ENCODE data around the gene ATP13A2. TPM values are rescaled to one million over a fixed set of nuclear protein-coding genes. Genes with fewer than 3 reads are reported as not detected.

Gene ATP13A2
- total RNA-seq, 5 donors from 2014 or later (not counting 1 experiment from before 2014, with no cell fraction given): 39.4 to 65.5 (median 58.2) TPM

DNA sequence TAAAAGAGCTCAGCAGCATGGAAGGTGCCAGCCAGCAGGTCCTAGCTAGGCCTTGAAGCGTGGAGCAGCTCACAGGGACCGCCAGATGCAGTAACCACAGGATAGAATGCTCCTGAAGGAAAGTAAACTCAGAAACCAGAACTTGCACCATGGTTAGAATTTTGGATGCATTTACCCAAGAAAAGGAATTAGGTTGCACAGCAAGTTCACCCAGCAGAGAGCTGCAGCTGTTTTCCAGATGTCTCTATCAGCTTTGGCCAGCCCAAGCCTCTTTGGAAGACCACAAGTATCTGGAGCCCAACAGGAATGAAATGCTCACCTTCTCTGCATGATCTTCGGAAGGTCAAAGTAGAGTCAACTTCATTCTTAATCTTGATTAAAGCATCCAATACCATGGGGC, 21.0 kb upstream of the ATP13A2 start:
- Mint-ChIP-seq H3K4me1 (peaks cover 0 to 4% (median 0%) of the 10 kb centered on the region in 3 donors), H3K27me3 (no peaks in the 10 kb centered on the region), H3K36me3 (peaks cover 19% of the 10 kb centered on the region), H3K27ac (no peak overlapping the region), H3K9me3 (no peaks in the 10 kb centered on the region), H3K4me3 (no peak overlapping the region)
- Histone ChIP-seq H3K27me3 (replicated peaks in 1 of 2; ENCODE audit: control insufficient read depth in 2 of 2, extremely low read depth in 1 of 2, insufficient read depth in 2 of 2, low read length in 1 of 2) (no peaks in the 10 kb centered on the region), H3K9me3 (no peaks in the 10 kb centered on the region), H3K27ac (ENCODE audit: low read length) (no peak overlapping the region), H3K4me3 (ENCODE audit: control insufficient read depth in 1 of 2, extremely low read depth in 1 of 2, low read length in 1 of 2) (no peak overlapping the region), H3K36me3 (ENCODE audit: control insufficient read depth in 2 of 2, extremely low read depth in 1 of 2, insufficient read depth in 1 of 2, low read length in 1 of 2) (peaks cover 6 to 60% of the 10 kb centered on the region in 2 donors), H3K4me1 (ENCODE audit: control insufficient read depth in 1 of 2, extremely low read depth in 1 of 2, insufficient read depth in 2 of 2, low read length in 2 of 2) (no peaks in the 10 kb centered on the region)
- DNase-seq: no peak
- ATAC-seq (replicated peaks in 1 of 4): no peak
- CTCF ChIA-PET: interaction anchor here in 1 of 2 donors (0.7 kb wide), 2 partner anchors 13 to 73 kb away, joined by 3 read pairs; no protein-coding TSS in a partner anchor
- POLR2A ChIA-PET: no interaction called here
- 94% methylated on average over 2 of the region's 3 CpGs for WGBS (ENCODE audit: insufficient coverage)

DNA sequence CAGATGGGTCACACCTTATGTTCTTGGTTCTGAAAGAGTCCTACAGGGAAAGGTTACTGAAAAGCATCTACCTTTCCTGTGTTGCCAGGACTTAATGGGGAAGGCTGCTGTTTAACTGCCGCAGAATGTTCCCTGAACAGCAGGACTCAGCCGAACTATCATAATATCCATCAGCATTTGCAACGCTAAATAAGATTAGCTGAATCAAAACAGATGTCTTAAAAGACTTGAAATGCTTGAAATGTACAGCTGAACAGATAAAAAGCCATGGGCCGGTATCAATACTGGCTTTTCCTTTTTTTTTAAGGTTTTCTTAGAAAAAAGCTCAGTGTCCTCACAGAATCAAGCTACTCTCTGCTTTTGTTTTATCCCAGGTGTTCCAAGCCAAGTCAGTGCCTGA, 19.7 kb upstream of the ATP13A2 start:
- peaks cover 11 to 68% of the 10 kb centered on the region in 2 donors for H3K36me3 ChIP-seq (ENCODE audit: control insufficient read depth in 2 of 2, extremely low read depth in 1 of 2, insufficient read depth in 1 of 2, low read length in 1 of 2)
- no peaks in the 10 kb centered on the region for H3K9me3 Mint-ChIP-seq
- ATAC-seq (replicated peaks in 1 of 4) (no peak), DNase-seq (no peak)
- peaks cover 0 to 2% (median 0%) of the 10 kb centered on the region in 3 donors for H3K4me1 Mint-ChIP-seq
- no peak overlapping the region for H3K27ac Mint-ChIP-seq
- H3K27me3 Mint-ChIP-seq: no peaks in the 10 kb centered on the region
- H3K4me3 ChIP-seq (ENCODE audit: control insufficient read depth in 1 of 2, extremely low read depth in 1 of 2, low read length in 1 of 2): no peak overlapping the region
- H3K27me3 ChIP-seq (replicated peaks in 1 of 2; ENCODE audit: control insufficient read depth in 2 of 2, extremely low read depth in 1 of 2, insufficient read depth in 2 of 2, low read length in 1 of 2): no peaks in the 10 kb centered on the region
- H3K27ac ChIP-seq (ENCODE audit: low read length): no peak overlapping the region
- H3K36me3 Mint-ChIP-seq: peaks cover 27% of the 10 kb centered on the region
- no peaks in the 10 kb centered on the region for H3K9me3 ChIP-seq
- WGBS (ENCODE audit: insufficient coverage): 90% methylated on average over 2 of the region's 4 CpGs
- H3K4me1 ChIP-seq (ENCODE audit: control insufficient read depth in 1 of 2, extremely low read depth in 1 of 2, insufficient read depth in 2 of 2, low read length in 2 of 2): no peaks in the 10 kb centered on the region
- CTCF ChIA-PET: interaction anchor here in 1 of 2 donors (0.7 kb wide), 1 partner anchor 71 kb away, joined by 3 read pairs; no protein-coding TSS in a partner anchor
- H3K4me3 Mint-ChIP-seq: no peak overlapping the region
- POLR2A ChIA-PET: interaction anchor here (0.6 kb wide), 2 partner anchors 26 to 416 kb away, joined by 3 read pairs; no protein-coding TSS in a partner anchor

DNA sequence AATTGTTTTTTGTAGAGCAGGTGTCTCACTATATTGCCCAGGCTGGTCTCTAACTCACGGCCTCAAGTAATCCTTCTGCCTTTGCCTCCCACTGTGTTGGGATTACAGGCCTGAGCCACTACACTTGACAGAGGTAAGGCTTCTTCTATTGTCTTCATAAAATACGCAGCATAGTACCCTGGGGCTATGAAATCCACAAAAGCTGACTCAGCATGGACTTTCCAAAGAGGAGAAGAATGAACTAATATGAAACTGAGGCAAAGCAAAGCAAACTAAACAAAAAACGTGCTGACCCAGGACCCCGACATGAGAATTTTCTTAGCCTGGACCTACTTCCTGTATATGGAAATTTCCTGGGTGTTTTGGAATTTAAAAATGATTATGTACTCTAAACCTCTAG, 18.5 kb upstream of the ATP13A2 start:
- Mint-ChIP-seq H3K4me1 (peaks cover 0 to 2% (median 0%) of the 10 kb centered on the region in 3 donors), H3K27ac (no peak overlapping the region), H3K36me3 (peaks cover 27% of the 10 kb centered on the region), H3K4me3 (no peak overlapping the region), H3K27me3 (no peaks in the 10 kb centered on the region), H3K9me3 (no peaks in the 10 kb centered on the region)
- H3K4me1 ChIP-seq (ENCODE audit: control insufficient read depth in 1 of 2, extremely low read depth in 1 of 2, insufficient read depth in 2 of 2, low read length in 2 of 2): no peaks in the 10 kb centered on the region
- no peak for DNase-seq
- ATAC-seq (replicated peaks in 1 of 4): no peak
- WGBS (ENCODE audit: insufficient coverage): 100% methylated on average over 2 of the region's 4 CpGs
- no peaks in the 10 kb centered on the region for H3K9me3 ChIP-seq
- H3K36me3 ChIP-seq (ENCODE audit: control insufficient read depth in 2 of 2, extremely low read depth in 1 of 2, insufficient read depth in 1 of 2, low read length in 1 of 2): peaks cover 13 to 79% of the 10 kb centered on the region in 2 donors
- no peak overlapping the region for H3K27ac ChIP-seq (ENCODE audit: low read length)
- POLR2A ChIA-PET: no interaction called here
- no peaks in the 10 kb centered on the region for H3K27me3 ChIP-seq (replicated peaks in 1 of 2; ENCODE audit: control insufficient read depth in 2 of 2, extremely low read depth in 1 of 2, insufficient read depth in 2 of 2, low read length in 1 of 2)
- CTCF ChIA-PET: interaction anchor here in 1 of 2 donors (0.6 kb wide), 1 partner anchor 12 kb away, joined by 3 read pairs; no protein-coding TSS in a partner anchor
- no peak overlapping the region for H3K4me3 ChIP-seq (ENCODE audit: control insufficient read depth in 1 of 2, extremely low read depth in 1 of 2, low read length in 1 of 2)

DNA sequence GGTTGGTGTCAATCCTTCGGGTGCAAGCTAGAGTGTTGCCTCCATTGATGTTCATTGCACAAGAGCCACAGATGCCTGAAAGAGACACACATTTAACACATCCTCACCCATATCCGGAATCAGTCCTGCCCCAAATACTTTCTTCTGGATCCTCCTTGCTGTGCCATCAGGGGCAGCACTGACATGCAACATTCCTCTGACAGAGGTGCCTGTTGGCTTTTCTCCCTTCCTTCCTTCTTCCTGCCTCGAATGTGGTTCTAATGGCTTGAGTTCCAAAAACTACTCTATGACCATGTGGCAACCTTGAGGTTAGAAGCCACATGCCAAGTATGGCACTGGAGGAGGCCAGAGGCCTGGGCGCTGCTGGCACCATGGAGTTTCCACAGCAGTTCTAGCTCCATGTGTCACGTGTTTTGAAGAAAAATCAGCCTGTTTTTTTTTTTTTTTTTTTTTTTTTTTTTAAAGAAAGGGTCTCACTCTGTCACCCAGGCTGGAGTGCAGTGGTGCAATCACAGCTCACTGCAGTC, 17.0 kb upstream of the ATP13A2 start:
- Histone ChIP-seq H3K36me3 (ENCODE audit: control insufficient read depth in 2 of 2, extremely low read depth in 1 of 2, insufficient read depth in 1 of 2, low read length in 1 of 2) (peaks cover 23 to 88% of the 10 kb centered on the region in 2 donors), H3K9me3 (no peaks in the 10 kb centered on the region), H3K4me3 (ENCODE audit: control insufficient read depth in 1 of 2, extremely low read depth in 1 of 2, low read length in 1 of 2) (no peak overlapping the region), H3K27me3 (replicated peaks in 1 of 2; ENCODE audit: control insufficient read depth in 2 of 2, extremely low read depth in 1 of 2, insufficient read depth in 2 of 2, low read length in 1 of 2) (no peaks in the 10 kb centered on the region), H3K27ac (ENCODE audit: low read length) (no peak overlapping the region), H3K4me1 (ENCODE audit: control insufficient read depth in 1 of 2, extremely low read depth in 1 of 2, insufficient read depth in 2 of 2, low read length in 2 of 2) (no peaks in the 10 kb centered on the region)
- H3K27ac Mint-ChIP-seq: no peak overlapping the region
- peaks cover 26% of the 10 kb centered on the region for H3K36me3 Mint-ChIP-seq
- H3K4me1 Mint-ChIP-seq: peaks cover 0 to 2% (median 0%) of the 10 kb centered on the region in 3 donors
- ChIA-PET CTCF (interaction anchor here (0.6 to 0.7 kb wide), 3 partner anchors 17 to 103 kb away, joined by 5 to 8 read pairs (median 5); no protein-coding TSS in a partner anchor), POLR2A (interaction anchor here in 1 of 2 donors (0.6 kb wide), 1 partner anchor 1303 kb away, joined by 5 read pairs; no protein-coding TSS in a partner anchor)
- H3K9me3 Mint-ChIP-seq: no peaks in the 10 kb centered on the region
- DNase-seq: no peak
- no peak overlapping the region for H3K4me3 Mint-ChIP-seq
- 100% methylated on average over 2 of the region's 5 CpGs for WGBS (ENCODE audit: insufficient coverage)
- no peaks in the 10 kb centered on the region for H3K27me3 Mint-ChIP-seq
- ATAC-seq (replicated peaks in 1 of 4): no peak

DNA sequence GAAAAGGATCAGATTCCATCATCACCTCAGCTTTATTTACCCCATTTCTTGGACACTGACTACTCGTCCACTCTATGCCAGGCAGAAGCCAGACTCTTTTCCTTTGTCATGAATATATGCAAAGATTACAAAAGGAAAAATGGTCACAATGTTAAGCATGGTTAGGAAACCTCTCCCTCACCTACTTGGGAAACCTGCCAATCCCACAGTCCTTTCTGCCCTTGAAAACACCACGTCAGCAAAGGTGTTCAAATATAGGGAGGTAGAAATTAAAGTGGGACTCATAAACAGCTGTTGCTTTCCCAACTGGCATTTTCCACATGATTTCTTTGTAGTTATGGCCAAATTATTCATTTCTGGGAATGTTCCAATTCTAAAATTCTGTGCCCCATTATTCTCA, 16.2 kb upstream of the ATP13A2 start:
- no peaks in the 10 kb centered on the region for H3K27me3 ChIP-seq (replicated peaks in 1 of 2; ENCODE audit: control insufficient read depth in 2 of 2, extremely low read depth in 1 of 2, insufficient read depth in 2 of 2, low read length in 1 of 2)
- POLR2A ChIA-PET: interaction anchor here in 1 of 2 donors (0.5 kb wide), 1 partner anchor 26 kb away, joined by 5 read pairs; the partner anchor contains the start of gene SDHB
- Mint-ChIP-seq H3K4me1 (peaks cover 0 to 2% (median 0%) of the 10 kb centered on the region in 3 donors), H3K27ac (no peak overlapping the region), H3K9me3 (no peaks in the 10 kb centered on the region), H3K4me3 (no peak overlapping the region), H3K36me3 (peaks cover 30% of the 10 kb centered on the region), H3K27me3 (no peaks in the 10 kb centered on the region)
- no peak overlapping the region for H3K4me3 ChIP-seq (ENCODE audit: control insufficient read depth in 1 of 2, extremely low read depth in 1 of 2, low read length in 1 of 2)
- ATAC-seq (replicated peaks in 1 of 4): no peak
- peaks cover 25 to 89% of the 10 kb centered on the region in 2 donors for H3K36me3 ChIP-seq (ENCODE audit: control insufficient read depth in 2 of 2, extremely low read depth in 1 of 2, insufficient read depth in 1 of 2, low read length in 1 of 2)
- CTCF ChIA-PET: no interaction called here
- no CpG with 5 or more reads among the region's 2 CpGs for WGBS (ENCODE audit: insufficient coverage)
- H3K27ac ChIP-seq (ENCODE audit: low read length): no peak overlapping the region
- H3K4me1 ChIP-seq (ENCODE audit: control insufficient read depth in 1 of 2, extremely low read depth in 1 of 2, insufficient read depth in 2 of 2, low read length in 2 of 2): no peaks in the 10 kb centered on the region
- no peak for DNase-seq
- H3K9me3 ChIP-seq: no peaks in the 10 kb centered on the region

DNA sequence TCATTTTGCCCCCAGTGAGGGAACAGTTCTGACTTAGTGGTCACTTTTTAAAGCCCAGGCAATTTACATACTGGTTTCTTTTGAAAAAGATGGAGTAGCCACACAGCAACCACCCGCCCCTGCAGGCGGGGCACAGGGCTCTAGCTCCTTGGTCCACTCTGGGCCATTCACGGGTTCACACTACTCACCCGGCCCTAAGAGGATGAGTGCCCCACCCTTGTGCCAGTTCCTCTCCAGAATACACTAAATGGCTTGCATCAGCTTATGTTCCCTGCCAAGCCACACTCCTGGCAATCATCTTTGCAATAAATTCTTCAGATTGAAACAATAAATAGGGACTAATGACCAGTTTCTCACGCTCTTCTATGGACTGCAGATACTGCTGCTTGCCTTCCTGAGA, 15.7 kb upstream of the ATP13A2 start:
- POLR2A ChIA-PET: no interaction called here
- DNase-seq (no peak), ATAC-seq (replicated peaks in 1 of 4) (no peak)
- H3K4me3 Mint-ChIP-seq: no peak overlapping the region
- CTCF ChIA-PET: no interaction called here
- WGBS (ENCODE audit: insufficient coverage): 100% methylated on average over 4 of the region's 5 CpGs
- Histone ChIP-seq H3K27me3 (replicated peaks in 1 of 2; ENCODE audit: control insufficient read depth in 2 of 2, extremely low read depth in 1 of 2, insufficient read depth in 2 of 2, low read length in 1 of 2) (no peaks in the 10 kb centered on the region), H3K4me3 (ENCODE audit: control insufficient read depth in 1 of 2, extremely low read depth in 1 of 2, low read length in 1 of 2) (no peak overlapping the region), H3K27ac (ENCODE audit: low read length) (no peak overlapping the region), H3K9me3 (no peaks in the 10 kb centered on the region), H3K36me3 (ENCODE audit: control insufficient read depth in 2 of 2, extremely low read depth in 1 of 2, insufficient read depth in 1 of 2, low read length in 1 of 2) (peaks cover 22 to 89% of the 10 kb centered on the region in 2 donors), H3K4me1 (ENCODE audit: control insufficient read depth in 1 of 2, extremely low read depth in 1 of 2, insufficient read depth in 2 of 2, low read length in 2 of 2) (no peaks in the 10 kb centered on the region)
- H3K36me3 Mint-ChIP-seq: peaks cover 33% of the 10 kb centered on the region
- no peaks in the 10 kb centered on the region for H3K27me3 Mint-ChIP-seq
- no peak overlapping the region for H3K27ac Mint-ChIP-seq
- no peaks in the 10 kb centered on the region for H3K9me3 Mint-ChIP-seq
- peaks cover 0 to 2% (median 0%) of the 10 kb centered on the region in 3 donors for H3K4me1 Mint-ChIP-seq

Measured in T-cell (primary cell).